Transverse colon (tissue), 4 donors: ENCODE data around the gene TRMT5. TPM values are rescaled to one million over a fixed set of nuclear protein-coding genes. Genes with fewer than 3 reads are reported as not detected.

ENCODE experiments used
- DNase-seq: peaks from one replicate; pipeline ENCODE4 v3.0.0-alpha.2; 2019
- H3K27ac ChIP-seq, 4 donors: fragments of 200-600 bp; sonication (generic); 2 replicates each; pipeline ENCODE4 v1.5.1; 2016 to 2018; ENCODE audit warnings: inconsistent platforms in 4 of 4
- H3K27me3 ChIP-seq: fragments of 200-600 bp; sonication (generic); 2 replicates; pipeline ENCODE4 v1.5.1; 2017; ENCODE audit warnings: inconsistent platforms
- H3K36me3 ChIP-seq, 4 donors: fragments of 200-600 bp; sonication (generic); 2 replicates each; pipeline ENCODE4 v1.5.1; 2017 to 2019; ENCODE audit warnings: inconsistent platforms in 4 of 4
- H3K4me1 ChIP-seq, 4 donors: fragments of 200-600 bp; sonication (generic); 2 replicates each; pipeline ENCODE4 v1.5.1; 2017 to 2020; ENCODE audit warnings: inconsistent platforms in 4 of 4
- H3K4me3 ChIP-seq, 4 donors: fragments of 200-600 bp; sonication (generic); 1 replicate in 1 of 4; 2 replicates in 3 of 4; pipeline versions ENCODE4 v1.5.1 to v1.6.1; 2017 to 2019; ENCODE audit warnings: inconsistent platforms in 4 of 4
- H3K9me3 ChIP-seq, 2 donors: fragments of 200-600 bp; sonication (generic); 2 replicates each; pipeline ENCODE4 v1.5.1; 2017 to 2019; ENCODE audit warnings: inconsistent platforms in 2 of 2
- EP300 ChIP-seq: sonication (generic); formaldehyde crosslinking; IDR thresholded peaks from one replicate; pipeline ENCODE4 v1.6.1; 2017; ENCODE audit warnings: antibody characterized with exemption, low read depth
- POLR2A ChIP-seq: fragments of 450-650 bp; IDR thresholded peaks from one replicate; pipeline ENCODE4 v1.6.1; 2016; ENCODE audit warnings: antibody characterized with exemption, mild to moderate bottlenecking, moderate library complexity
- POLR2AphosphoS5 ChIP-seq, 3 donors: sonication (generic); formaldehyde crosslinking; IDR thresholded peaks; one replicate each; pipeline ENCODE4 v1.6.1; 2016; ENCODE audit warnings: antibody characterized with exemption in 3 of 3
- WGBS, 2 donors: methylation state at CpG; one replicate each; pipeline ENCODE4 v1.1.5; 2018; ENCODE audit warnings: low coverage in 1 of 2; 5-methylcytosine and 5-hydroxymethylcytosine counted together
- in situ Hi-C, 4 donors: fragments of 200-750 bp; cut with MboI; loops; one replicate each; pipeline versions ENCODE4 v1.15.0 to v1.15.1; 2017; ENCODE audit warnings: low sequenced_read_pairs in 3 of 4, low pct_ligation_motif_present in 1 of 4, low pct_unique_long_range_greater_than_20kb in 1 of 4
- intact Hi-C: fragments of 100-400 bp; cut with DNase I; formaldehyde crosslinking; loops from one replicate; pipeline ENCODE4 v1.15.1; 2023; ENCODE audit warnings: low total_unique reads
- small RNA-seq, 4 donors: library from RNA; depleted of rRNA; stranded (forward); fragments of <200 nt; gene quantifications; one replicate each; pipeline ENCODE3, GENCODE V24; 2016
- total RNA-seq, 4 donors: library from RNA; depleted of rRNA; stranded (reverse); fragments of >200 nt; gene quantifications; one replicate each; pipeline ENCODE4 v1.1.0, GENCODE V29; 2016
- TF ChIP-seq, protein P1 (sequence below), 5 experiments: fragments of 200-600 bp in 3 of 5; fragments of 450-650 bp in 2 of 5; sonication (generic) in 3 of 5; IDR thresholded peaks; 1 replicate in 2 of 5; 2 replicates in 3 of 5; pipeline ENCODE4 v1.5.1; 2016 to 2017; ENCODE audit warnings: antibody characterized with exemption in 5 of 5, inconsistent platforms in 3 of 5, mild to moderate bottlenecking in 2 of 5, moderate library complexity in 1 of 5

The TRMT5 gene
- total RNA-seq, 4 donors from 2014 or later: 0.75 to 13.5 (median 6.5) TPM

- H3K9me3 ChIP-seq: no peaks in the 10 kb centered on the region
- no peak overlapping the region for H3K27ac ChIP-seq
- TF ChIP-seq POLR2A (no peak), POLR2AphosphoS5 (IDR thresholded peaks at IDR 0.05) (no peak), EP300 (no peak)
- TF ChIP-seq, protein P1, sequence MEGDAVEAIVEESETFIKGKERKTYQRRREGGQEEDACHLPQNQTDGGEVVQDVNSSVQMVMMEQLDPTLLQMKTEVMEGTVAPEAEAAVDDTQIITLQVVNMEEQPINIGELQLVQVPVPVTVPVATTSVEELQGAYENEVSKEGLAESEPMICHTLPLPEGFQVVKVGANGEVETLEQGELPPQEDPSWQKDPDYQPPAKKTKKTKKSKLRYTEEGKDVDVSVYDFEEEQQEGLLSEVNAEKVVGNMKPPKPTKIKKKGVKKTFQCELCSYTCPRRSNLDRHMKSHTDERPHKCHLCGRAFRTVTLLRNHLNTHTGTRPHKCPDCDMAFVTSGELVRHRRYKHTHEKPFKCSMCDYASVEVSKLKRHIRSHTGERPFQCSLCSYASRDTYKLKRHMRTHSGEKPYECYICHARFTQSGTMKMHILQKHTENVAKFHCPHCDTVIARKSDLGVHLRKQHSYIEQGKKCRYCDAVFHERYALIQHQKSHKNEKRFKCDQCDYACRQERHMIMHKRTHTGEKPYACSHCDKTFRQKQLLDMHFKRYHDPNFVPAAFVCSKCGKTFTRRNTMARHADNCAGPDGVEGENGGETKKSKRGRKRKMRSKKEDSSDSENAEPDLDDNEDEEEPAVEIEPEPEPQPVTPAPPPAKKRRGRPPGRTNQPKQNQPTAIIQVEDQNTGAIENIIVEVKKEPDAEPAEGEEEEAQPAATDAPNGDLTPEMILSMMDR (IDR thresholded peaks at IDR 0.05): no peak
- in situ Hi-C loops (no loop called here), intact Hi-C loops (no loop called here)
- H3K4me1 ChIP-seq: peaks cover 0 to 11% (median 0%) of the 10 kb centered on the region in 4 donors
- no peaks in the 10 kb centered on the region for H3K27me3 ChIP-seq
- no peaks in the 10 kb centered on the region for H3K36me3 ChIP-seq
- H3K4me3 ChIP-seq: no peak overlapping the region
- no peak for DNase-seq
- 90 to 100% methylated on average over 1 of the region's 1 CpG for WGBS, 2 donors
Observed at GRCh38 chr14:60931218-60931617, 49.7 kb downstream of the TRMT5 start.

DNA sequence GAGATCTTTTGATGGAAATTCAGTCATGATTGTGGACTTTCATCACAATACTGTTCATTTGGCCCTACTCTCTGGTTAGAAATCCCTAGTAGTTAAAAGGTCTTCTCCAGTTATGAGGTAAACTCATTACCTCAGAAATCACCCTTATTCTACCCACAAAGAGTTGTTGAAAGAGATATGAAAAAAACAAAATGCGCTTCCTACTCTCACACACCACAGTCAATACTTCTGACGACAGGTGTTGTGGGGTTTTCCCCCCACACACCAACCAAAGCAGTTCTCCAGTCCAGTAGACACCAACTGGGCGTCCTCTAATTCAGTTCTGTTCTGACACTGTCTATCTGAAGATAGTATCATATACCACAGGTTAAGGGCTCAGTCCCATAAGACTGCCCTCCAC is 54.9 kb downstream of the TRMT5 start:
- TF ChIP-seq, protein P1 (IDR thresholded peaks at IDR 0.05): no peak
- TF ChIP-seq EP300 (no peak), POLR2A (no peak), POLR2AphosphoS5 (IDR thresholded peaks at IDR 0.05) (no peak)
- H3K27ac ChIP-seq: no peak overlapping the region
- intact Hi-C loops (no loop called here), in situ Hi-C loops (no loop called here)
- no peaks in the 10 kb centered on the region for H3K36me3 ChIP-seq
- no peak overlapping the region for H3K4me3 ChIP-seq
- no peaks in the 10 kb centered on the region for H3K9me3 ChIP-seq
- 70 to 87% methylated on average over 3 of the region's 3 CpGs for WGBS, 2 donors
- H3K4me1 ChIP-seq: no peaks in the 10 kb centered on the region
- H3K27me3 ChIP-seq: no peaks in the 10 kb centered on the region
- no peak for DNase-seq

DNA sequence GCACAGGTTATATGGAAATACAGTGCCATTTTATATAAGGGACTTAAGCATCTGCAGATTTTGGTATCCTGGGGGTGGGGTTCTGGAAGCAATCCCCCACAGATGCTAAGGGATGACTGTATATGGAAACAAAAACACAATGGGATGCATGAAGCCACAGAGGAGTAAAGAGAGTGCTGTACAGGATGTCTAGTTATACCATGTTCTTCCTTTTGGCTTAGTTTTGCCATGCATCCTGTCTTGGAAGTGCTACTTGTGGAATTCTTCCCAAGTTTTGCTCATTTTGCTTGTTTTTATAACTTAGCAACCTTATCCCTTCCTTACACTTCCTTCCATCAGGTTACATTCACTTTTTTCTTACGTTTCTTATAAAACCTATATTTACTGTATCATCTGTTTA is 55.6 kb downstream of the TRMT5 start:
- Histone ChIP-seq H3K4me3 (no peak overlapping the region), H3K36me3 (no peaks in the 10 kb centered on the region), H3K4me1 (no peaks in the 10 kb centered on the region), H3K27me3 (no peaks in the 10 kb centered on the region), H3K27ac (no peak overlapping the region), H3K9me3 (no peaks in the 10 kb centered on the region)
- intact Hi-C loops (no loop called here), in situ Hi-C loops (no loop called here)
- TF ChIP-seq EP300: no peak
- TF ChIP-seq, protein P1 (IDR thresholded peaks at IDR 0.05): no peak
- no peak for TF ChIP-seq POLR2AphosphoS5 (IDR thresholded peaks at IDR 0.05)
- TF ChIP-seq POLR2A: no peak
- DNase-seq: no peak
- WGBS, 2 donors: 85 to 88% methylated on average over 1 of the region's 1 CpG

GRCh38 chr14:60922050-60922449 is 58.8 kb downstream of the TRMT5 start:
- Histone ChIP-seq H3K4me3 (no peak overlapping the region), H3K4me1 (no peaks in the 10 kb centered on the region), H3K27ac (no peak overlapping the region), H3K9me3 (no peaks in the 10 kb centered on the region), H3K36me3 (no peaks in the 10 kb centered on the region), H3K27me3 (no peaks in the 10 kb centered on the region)
- TF ChIP-seq POLR2A: no peak
- TF ChIP-seq EP300: no peak
- no peak for TF ChIP-seq POLR2AphosphoS5 (IDR thresholded peaks at IDR 0.05)
- TF ChIP-seq, protein P1 (IDR thresholded peaks at IDR 0.05): no peak
- in situ Hi-C loops: no loop called here
- intact Hi-C loops: no loop called here
- WGBS, 2 donors: 96 to 97% methylated on average over 2 of the region's 2 CpGs
- DNase-seq: no peak

Small RNAs within 50 kb of the gene (small RNA-seq; reads per million reads assigned to genes)
- gene RNU6-398P: 0 reads per million in 4 donors

Other genes with a start within 250 kb of the TRMT5 start
- gene MNAT1, start 246.3 kb downstream of the TRMT5 start, total RNA-seq: 10 to 100 TPM in 3 of 4 donors, 1 to 10 TPM in 1; 4.2 to 30.3 (median 17.8) TPM
- 10 to 100 TPM in 1 of 4 donors, 1 to 10 TPM in 2, not detected in 1; 7.9 to 20.6 (median 10.0) TPM for gene SLC38A6, start 166 bp upstream of the TRMT5 start, total RNA-seq